ENCODE data around the gene ZCWPW1. TPM values are rescaled to one million over a fixed set of nuclear protein-coding genes. Genes with fewer than 3 reads are reported as not detected.
"Not testable (repeated sequence)": the region's sequence is repeated elsewhere in the genome, so short reads cannot be mapped to it uniquely, and the experiment has no call there.

ZCWPW1 gene
- total RNA-seq, 1 experiment from 2014 or later: 7.4 TPM

- Histone ChIP-seq H3K79me2 (ENCODE audit: low read depth) (0 out of 2 replicates have a peak, but pooled peaks cover 3% of the 10 kb centered on the region), H3K9me2 (ENCODE audit: insufficient read depth) (no peaks in the 10 kb centered on the region), H3K27ac (no peak overlapping the region), H2AFZ (no peak overlapping the region), H3K36me3 (ENCODE audit: low read depth) (peaks cover 3% of the 10 kb centered on the region), H3F3A (ENCODE audit: insufficient read depth, low read depth) (peaks cover 9% of the 10 kb centered on the region; the same call in 1 of the 2 replicates), H3K4me2 (no peak overlapping the region), H3K4me1 (replicated peaks; ENCODE audit: insufficient read depth) (no peaks in the 10 kb centered on the region), H3K27me3 (ENCODE audit: insufficient read depth, low read depth) (no peaks in the 10 kb centered on the region), H3K4me3 (no peak overlapping the region), H3K9me3 (ENCODE audit: insufficient read depth, low read depth) (no peaks in the 10 kb centered on the region), H4K20me1 (ENCODE audit: insufficient read depth) (peaks cover 19% of the 10 kb centered on the region)
- intact Hi-C loops (cut with micrococcal nuclease; ENCODE audit: unreplicated experiment): loop anchor here (5.0 kb wide), 1 partner anchor 222 kb away; no protein-coding TSS in a partner anchor
- no peak for TF ChIP-seq EZH2 (IDR thresholded peaks at IDR 0.05; ENCODE audit: low read depth)
- TF ChIP-seq CTCF (conservative IDR thresholded peaks at IDR 0.05): no peak
- BruUV-seq (replicated peaks): no TSS peak
- DNase-seq: no peak
- ChIA-PET POLR2A (ENCODE audit: unreplicated experiment) (no interaction called here), CTCF (no interaction called here)
Measured at GRCh38 chr7:100353685-100354330, 74.7 kb downstream of the ZCWPW1 start.

- Histone ChIP-seq H3K27ac (no peak overlapping the region), H3K27me3 (ENCODE audit: insufficient read depth, low read depth) (no peaks in the 10 kb centered on the region), H3K79me2 (ENCODE audit: low read depth) (0 out of 2 replicates have a peak, but pooled peaks cover 3% of the 10 kb centered on the region), H3K9me3 (ENCODE audit: insufficient read depth, low read depth) (no peaks in the 10 kb centered on the region), H3K4me1 (replicated peaks; ENCODE audit: insufficient read depth) (no peaks in the 10 kb centered on the region), H3F3A (ENCODE audit: insufficient read depth, low read depth) (peaks cover 13% of the 10 kb centered on the region; the same call in 1 of the 2 replicates), H3K9me2 (ENCODE audit: insufficient read depth) (no peaks in the 10 kb centered on the region), H3K36me3 (ENCODE audit: low read depth) (peaks cover 6% of the 10 kb centered on the region), H4K20me1 (ENCODE audit: insufficient read depth) (peaks cover 19% of the 10 kb centered on the region), H3K4me3 (no peak overlapping the region), H2AFZ (no peak overlapping the region), H3K4me2 (no peak overlapping the region)
- DNase-seq: no peak
- no TSS peak for BruUV-seq (replicated peaks)
- TF ChIP-seq EZH2 (IDR thresholded peaks at IDR 0.05; ENCODE audit: low read depth) (no peak), CTCF (conservative IDR thresholded peaks at IDR 0.05) (no peak)
- ChIA-PET CTCF (no interaction called here), POLR2A (ENCODE audit: unreplicated experiment) (no interaction called here)
- intact Hi-C loops (cut with micrococcal nuclease; ENCODE audit: unreplicated experiment): loop anchor here (5.0 kb wide), 1 partner anchor 221 kb away; no protein-coding TSS in a partner anchor
Measured at GRCh38 chr7:100352984-100353684, 75.4 kb downstream of the ZCWPW1 start.

- POLR2A ChIA-PET (ENCODE audit: unreplicated experiment); H3K4me1 ChIP-seq (replicated peaks; ENCODE audit: insufficient read depth); H3K9me2 ChIP-seq (ENCODE audit: insufficient read depth); H3K9me3 ChIP-seq (ENCODE audit: insufficient read depth, low read depth); DNase-seq; H3K27ac ChIP-seq; H3K4me2 ChIP-seq; H3K79me2 ChIP-seq (ENCODE audit: low read depth); H3K27me3 ChIP-seq (ENCODE audit: insufficient read depth, low read depth); BruUV-seq (replicated peaks); CTCF ChIA-PET; H2AFZ ChIP-seq; H3K4me3 ChIP-seq: not testable (repeated sequence)
- intact Hi-C loops (cut with micrococcal nuclease; ENCODE audit: unreplicated experiment): loop anchor here (5.0 kb wide), 1 partner anchor 220 kb away; no protein-coding TSS in a partner anchor
- H4K20me1 ChIP-seq (ENCODE audit: insufficient read depth): peaks cover 24% of the 10 kb centered on the region
- H3F3A ChIP-seq (ENCODE audit: insufficient read depth, low read depth): peaks cover 17% of the 10 kb centered on the region; the same call in 1 of the 2 replicates
- H3K36me3 ChIP-seq (ENCODE audit: low read depth): peaks cover 14% of the 10 kb centered on the region
Measured at GRCh38 chr7:100352230-100352781, 76.2 kb downstream of the ZCWPW1 start.
